Stomach smooth muscle (tissue), 2 donors: Measurements from ENCODE around the gene CDK1.

Experiments
- H3K27ac ChIP-seq: one replicate; pipeline ENCODE4 v1.7.0; 2013; ENCODE audit warnings: mild to moderate bottlenecking, low read length, inconsistent platforms
- H3K27me3 ChIP-seq, 2 donors: one replicate each; pipeline ENCODE4 v1.7.0; 2013; ENCODE audit warnings: low read length in 2 of 2; ENCODE audit not compliant: insufficient read depth in 2 of 2, control insufficient read depth in 1 of 2
- H3K36me3 ChIP-seq, 2 donors: one replicate each; pipeline ENCODE4 v1.7.0; 2013; ENCODE audit warnings: low read length in 2 of 2; ENCODE audit not compliant: control insufficient read depth in 2 of 2, insufficient read depth in 2 of 2
- H3K4me1 ChIP-seq: one replicate; pipeline ENCODE4 v1.7.0; 2013; ENCODE audit warnings: low read length; ENCODE audit not compliant: control insufficient read depth, insufficient read depth
- H3K4me3 ChIP-seq, 2 donors: one replicate each; pipeline ENCODE4 v1.7.0; 2013; ENCODE audit warnings: low read length in 2 of 2
- H3K9ac ChIP-seq, 2 donors: one replicate each; pipeline ENCODE4 v1.7.0; 2013; ENCODE audit warnings: low read length in 2 of 2, mild to moderate bottlenecking in 1 of 2
- H3K9me3 ChIP-seq, 2 donors: one replicate each; pipeline ENCODE4 v1.7.0; 2013; ENCODE audit warnings: low read length in 2 of 2; ENCODE audit not compliant: control insufficient read depth in 2 of 2
- donor health status: healthy.
- donor health status: Pancreatic carcinoma.

The CDK1 gene

GRCh38 chr10:60739558-60739957 is 38.7 kb upstream of the CDK1 start:
- H3K4me1 ChIP-seq, result no peaks in the 10 kb centered on the region
- no peak overlapping the region for H3K4me3 ChIP-seq
- H3K9me3 ChIP-seq, result no peaks in the 10 kb centered on the region
- H3K27ac ChIP-seq, result no peak overlapping the region
- no peak overlapping the region for H3K9ac ChIP-seq
- H3K27me3 ChIP-seq, result peaks cover 2 to 22% of the 10 kb centered on the region in 2 donors
- H3K36me3 ChIP-seq, result no peaks in the 10 kb centered on the region

GRCh38 chr10:60742512-60742911 is 35.8 kb upstream of the CDK1 start:
- no peaks in the 10 kb centered on the region for H3K36me3 ChIP-seq
- no peak overlapping the region for H3K9ac ChIP-seq
- no peak overlapping the region for H3K27ac ChIP-seq
- no peak overlapping the region for H3K4me3 ChIP-seq
- H3K4me1 ChIP-seq, result no peaks in the 10 kb centered on the region
- H3K27me3 ChIP-seq, result peaks cover 0 to 5% of the 10 kb centered on the region in 2 donors
- no peaks in the 10 kb centered on the region for H3K9me3 ChIP-seq

- Histone ChIP-seq H3K27ac (no peak overlapping the region), H3K4me3 (no peak overlapping the region), H3K27me3 (no peaks in the 10 kb centered on the region), H3K36me3 (no peaks in the 10 kb centered on the region), H3K4me1 (no peaks in the 10 kb centered on the region), H3K9me3 (no peaks in the 10 kb centered on the region), H3K9ac (no peak overlapping the region)
Observed at GRCh38 chr10:60747817-60748469, 30.3 kb upstream of the CDK1 start.

DNA sequence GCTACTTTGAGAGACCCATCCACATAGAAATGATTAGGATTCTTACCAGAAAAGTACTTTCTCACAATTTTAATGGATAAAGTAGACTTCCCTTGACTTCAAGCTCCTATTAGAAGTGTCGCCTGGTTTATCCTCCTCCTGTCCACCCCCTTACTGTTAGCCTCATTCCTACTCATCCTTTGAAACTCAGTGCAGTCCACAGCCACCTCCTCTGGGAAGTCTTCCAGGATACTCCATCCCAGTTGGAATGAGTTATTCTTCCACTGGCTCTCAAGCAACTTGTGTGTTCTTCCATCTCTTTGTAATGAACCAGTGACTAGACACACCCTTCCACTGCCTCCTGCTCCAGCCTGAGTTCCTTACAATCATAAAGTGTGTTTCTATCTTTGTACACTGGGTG is 25.1 kb upstream of the CDK1 start:
- Histone ChIP-seq H3K4me3 (no peak overlapping the region), H3K9ac (no peak overlapping the region), H3K36me3 (no peaks in the 10 kb centered on the region), H3K4me1 (no peaks in the 10 kb centered on the region), H3K27me3 (no peaks in the 10 kb centered on the region), H3K27ac (no peak overlapping the region), H3K9me3 (no peaks in the 10 kb centered on the region)

DNA sequence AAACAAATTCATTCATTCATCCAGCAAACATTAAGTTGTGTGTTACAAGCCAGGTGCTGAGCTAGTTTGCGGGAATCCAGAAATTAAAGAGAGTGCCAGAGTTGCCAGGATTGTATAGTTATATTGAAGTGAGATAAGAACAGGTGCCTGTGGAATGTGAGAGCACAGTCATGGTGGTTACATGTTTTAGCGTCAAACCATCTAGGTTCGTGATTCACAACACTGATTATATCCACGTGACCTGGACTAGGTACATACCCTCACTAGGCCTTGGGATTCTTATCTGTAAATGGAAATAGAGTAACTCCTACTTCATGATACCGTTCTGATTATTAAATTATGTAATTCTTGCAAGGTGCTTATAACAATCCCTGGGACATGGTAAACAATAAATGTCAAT is 24.5 kb upstream of the CDK1 start:
- H3K9me3 ChIP-seq, result no peaks in the 10 kb centered on the region
- no peaks in the 10 kb centered on the region for H3K27me3 ChIP-seq
- H3K9ac ChIP-seq, result no peak overlapping the region
- no peaks in the 10 kb centered on the region for H3K36me3 ChIP-seq
- no peak overlapping the region for H3K4me3 ChIP-seq
- H3K27ac ChIP-seq, result no peak overlapping the region
- no peaks in the 10 kb centered on the region for H3K4me1 ChIP-seq

GRCh38 chr10:60757420-60757895 is 20.8 kb upstream of the CDK1 start:
- no peak overlapping the region for H3K9ac ChIP-seq
- no peaks in the 10 kb centered on the region for H3K4me1 ChIP-seq
- H3K27ac ChIP-seq, result no peak overlapping the region
- H3K36me3 ChIP-seq, result no peaks in the 10 kb centered on the region
- H3K27me3 ChIP-seq, result no peaks in the 10 kb centered on the region
- no peaks in the 10 kb centered on the region for H3K9me3 ChIP-seq
- H3K4me3 ChIP-seq, result no peak overlapping the region

DNA sequence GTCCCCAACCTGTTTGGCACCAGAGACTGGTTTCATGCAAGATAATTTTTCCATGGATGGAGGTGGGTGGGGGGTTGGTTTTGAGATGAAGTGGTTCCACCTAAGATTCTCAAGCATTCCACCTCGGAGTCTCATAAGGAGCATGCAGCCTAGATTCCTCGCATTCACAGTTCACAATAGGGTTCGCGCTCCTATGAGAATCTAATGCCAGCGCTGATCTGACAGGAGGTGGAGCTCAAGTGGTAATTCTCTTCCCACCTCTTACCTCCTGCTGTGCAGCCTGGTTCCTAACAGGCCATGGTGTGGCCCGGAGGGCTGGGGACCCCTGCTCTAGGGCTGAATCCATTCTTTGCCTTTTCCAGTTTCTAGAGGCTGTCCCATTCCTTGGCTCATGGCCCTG is 19.1 kb upstream of the CDK1 start:
- Histone ChIP-seq H3K9me3 (no peaks in the 10 kb centered on the region), H3K27me3 (no peaks in the 10 kb centered on the region), H3K9ac (no peak overlapping the region), H3K36me3 (no peaks in the 10 kb centered on the region), H3K4me1 (no peaks in the 10 kb centered on the region), H3K4me3 (no peak overlapping the region), H3K27ac (no peak overlapping the region)

DNA sequence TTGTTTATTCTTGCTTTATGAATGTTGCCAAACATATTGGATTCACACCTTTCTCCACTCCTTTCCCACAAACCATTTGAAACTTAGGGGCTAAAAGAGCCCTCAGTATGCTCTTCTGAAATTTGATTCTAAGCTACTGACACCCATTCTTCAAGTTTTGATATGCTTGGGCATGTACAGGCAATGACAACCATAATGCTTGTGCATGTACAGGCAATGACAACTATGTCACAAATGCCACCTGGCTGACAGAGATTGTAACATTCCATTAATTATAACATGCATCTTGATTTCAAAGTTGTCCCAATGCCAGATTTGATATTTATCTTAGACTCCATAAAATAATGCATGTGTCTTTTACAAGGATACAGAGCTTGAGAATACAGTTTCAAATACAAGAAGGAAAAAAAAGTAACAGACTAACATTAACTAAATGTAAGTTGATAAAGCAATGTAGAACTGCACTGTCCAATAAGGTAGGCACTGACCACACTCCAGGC is 17.5 kb upstream of the CDK1 start:
- Histone ChIP-seq H3K4me1 (no peaks in the 10 kb centered on the region), H3K4me3 (no peak overlapping the region), H3K9me3 (no peaks in the 10 kb centered on the region), H3K27ac (no peak overlapping the region), H3K36me3 (no peaks in the 10 kb centered on the region), H3K27me3 (no peaks in the 10 kb centered on the region), H3K9ac (no peak overlapping the region)

GRCh38 chr10:60762554-60762953 is 15.7 kb upstream of the CDK1 start:
- no peak overlapping the region for H3K27ac ChIP-seq
- H3K9ac ChIP-seq, result no peak overlapping the region
- H3K36me3 ChIP-seq, result no peaks in the 10 kb centered on the region
- no peaks in the 10 kb centered on the region for H3K4me1 ChIP-seq
- no peaks in the 10 kb centered on the region for H3K9me3 ChIP-seq
- H3K4me3 ChIP-seq, result no peak overlapping the region
- no peaks in the 10 kb centered on the region for H3K27me3 ChIP-seq

DNA sequence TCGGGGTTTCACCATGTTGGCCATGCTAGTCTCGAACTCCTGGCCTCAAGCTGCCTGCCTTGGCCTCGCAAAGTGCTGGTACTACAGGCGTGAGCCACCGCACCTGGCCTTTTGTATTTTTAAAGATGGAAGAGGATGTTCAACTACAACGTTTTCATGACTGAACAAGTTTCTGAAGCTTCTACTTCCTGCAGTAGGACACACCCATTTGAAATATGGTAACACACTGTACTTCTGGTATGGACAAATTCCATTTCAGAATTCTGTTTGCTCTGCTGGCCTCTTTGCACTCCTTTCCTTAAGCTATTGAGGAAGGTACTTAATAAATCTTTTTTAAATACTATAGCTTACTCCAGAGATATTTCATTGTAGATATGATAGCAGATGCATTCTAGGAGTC is 10.9 kb upstream of the CDK1 start:
- Histone ChIP-seq H3K27ac (no peak overlapping the region), H3K9me3 (no peaks in the 10 kb centered on the region), H3K4me3 (no peak overlapping the region), H3K36me3 (no peaks in the 10 kb centered on the region), H3K4me1 (no peaks in the 10 kb centered on the region), H3K27me3 (no peaks in the 10 kb centered on the region), H3K9ac (no peak overlapping the region)

DNA sequence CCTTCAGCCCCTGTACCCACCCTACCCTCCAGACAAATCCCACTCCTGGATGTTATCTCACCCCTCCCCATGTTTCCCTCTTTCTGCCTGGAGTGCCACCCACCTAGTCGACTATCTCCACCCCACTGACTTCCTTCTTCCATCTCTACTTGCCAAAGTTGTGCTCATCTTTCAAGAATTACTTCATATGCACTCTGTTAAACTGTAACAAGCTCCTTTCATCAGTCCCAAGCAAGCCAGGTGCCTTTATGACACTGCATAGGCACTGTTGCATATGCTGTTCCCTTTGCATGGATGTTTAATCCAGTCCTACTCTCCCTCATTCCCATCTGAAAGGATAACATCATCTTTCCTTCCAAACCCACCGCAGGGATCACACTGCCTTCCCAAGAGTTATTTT is 8.9 kb upstream of the CDK1 start:
- H3K36me3 ChIP-seq, result no peaks in the 10 kb centered on the region
- no peaks in the 10 kb centered on the region for H3K4me1 ChIP-seq
- no peak overlapping the region for H3K4me3 ChIP-seq
- no peaks in the 10 kb centered on the region for H3K9me3 ChIP-seq
- H3K27me3 ChIP-seq, result no peaks in the 10 kb centered on the region
- H3K9ac ChIP-seq, result no peak overlapping the region
- H3K27ac ChIP-seq, result no peak overlapping the region
